ENCODE data around the gene PEPD. TPM values are rescaled to one million over a fixed set of nuclear protein-coding genes. Genes with fewer than 3 reads are reported as not detected.

The PEPD gene
- total RNA-seq, 1 donor from 2014 or later, result 39.2 TPM

- H3K27ac Mint-ChIP-seq, result no peak overlapping the region
Observed at GRCh38 chr19:33427801-33428626, 93.6 kb downstream of the PEPD start.

GRCh38 chr19:33426621-33427361 is 94.8 kb downstream of the PEPD start:
- H3K27ac Mint-ChIP-seq, result peak overlapping the region; percentile 31
- no peak overlapping the region for H3K4me3 Mint-ChIP-seq (ENCODE audit: low read depth)
- DNase-seq (ENCODE audit: low spot score, unreplicated experiment), result no peak
- no peaks in the 10 kb centered on the region for H3K4me1 Mint-ChIP-seq (ENCODE audit: low read depth)
- H3K36me3 Mint-ChIP-seq (ENCODE audit: insufficient read depth), result no peaks in the 10 kb centered on the region
- H3K27me3 Mint-ChIP-seq, result no peaks in the 10 kb centered on the region
- no peak for TF ChIP-seq CTCF (IDR thresholded peaks at IDR 0.05; ENCODE audit: unreplicated experiment)
- no peaks in the 10 kb centered on the region for H3K9me3 Mint-ChIP-seq (ENCODE audit: low read depth)

More at GRCh38 chr19:33427801-33428626, 93.6 kb downstream of the PEPD start:
- Mint-ChIP-seq H3K9me3 (ENCODE audit: low read depth) (no peaks in the 10 kb centered on the region), H3K36me3 (ENCODE audit: insufficient read depth) (no peaks in the 10 kb centered on the region), H3K27me3 (no peaks in the 10 kb centered on the region), H3K4me1 (ENCODE audit: low read depth) (no peaks in the 10 kb centered on the region), H3K4me3 (ENCODE audit: low read depth) (no peak overlapping the region)
- no peak for TF ChIP-seq CTCF (IDR thresholded peaks at IDR 0.05; ENCODE audit: unreplicated experiment)
- DNase-seq (ENCODE audit: low spot score, unreplicated experiment), result no peak

GRCh38 chr19:33424181-33424580 is 97.4 kb downstream of the PEPD start:
- no peaks in the 10 kb centered on the region for H3K4me1 Mint-ChIP-seq (ENCODE audit: low read depth)
- no peak overlapping the region for H3K27ac Mint-ChIP-seq
- H3K36me3 Mint-ChIP-seq (ENCODE audit: insufficient read depth), result no peaks in the 10 kb centered on the region
- H3K4me3 Mint-ChIP-seq (ENCODE audit: low read depth), result no peak overlapping the region
- H3K9me3 Mint-ChIP-seq (ENCODE audit: low read depth), result no peaks in the 10 kb centered on the region
- TF ChIP-seq CTCF (IDR thresholded peaks at IDR 0.05; ENCODE audit: unreplicated experiment), result no peak
- no peak for DNase-seq (ENCODE audit: low spot score, unreplicated experiment)
- H3K27me3 Mint-ChIP-seq, result no peaks in the 10 kb centered on the region

- Mint-ChIP-seq H3K36me3 (ENCODE audit: insufficient read depth) (no peaks in the 10 kb centered on the region), H3K27me3 (no peaks in the 10 kb centered on the region), H3K4me3 (ENCODE audit: low read depth) (no peak overlapping the region), H3K27ac (no peak overlapping the region), H3K4me1 (ENCODE audit: low read depth) (no peaks in the 10 kb centered on the region), H3K9me3 (ENCODE audit: low read depth) (no peaks in the 10 kb centered on the region)
- DNase-seq (ENCODE audit: low spot score, unreplicated experiment), result no peak
- no peak for TF ChIP-seq CTCF (IDR thresholded peaks at IDR 0.05; ENCODE audit: unreplicated experiment)
Observed at GRCh38 chr19:33422369-33423180, 99.0 kb downstream of the PEPD start.

- H3K36me3 Mint-ChIP-seq (ENCODE audit: insufficient read depth), result no peaks in the 10 kb centered on the region
- no peak for DNase-seq (ENCODE audit: low spot score, unreplicated experiment)
- no peaks in the 10 kb centered on the region for H3K9me3 Mint-ChIP-seq (ENCODE audit: low read depth)
- H3K4me1 Mint-ChIP-seq (ENCODE audit: low read depth), result peaks cover 1% of the 10 kb centered on the region
- TF ChIP-seq CTCF (IDR thresholded peaks at IDR 0.05; ENCODE audit: unreplicated experiment), result no peak
- H3K27me3 Mint-ChIP-seq, result no peaks in the 10 kb centered on the region
- H3K4me3 Mint-ChIP-seq (ENCODE audit: low read depth), result no peak overlapping the region
- H3K27ac Mint-ChIP-seq, result no peak overlapping the region
Observed at GRCh38 chr19:33421368-33421767, 100.2 kb downstream of the PEPD start.

Measured in progenitor cell of endocrine pancreas (in vitro differentiated cells).